Measurements from ENCODE around the gene NMUR1. TPM values are rescaled to one million over a fixed set of nuclear protein-coding genes. Genes with fewer than 3 reads are reported as not detected.
A peak's percentile ranks its signal among the peaks of the same experiment; 100 is the strongest.

NMUR1 gene
- total RNA-seq, 1 donor from 2014 or later: 1.1 TPM

GRCh38 chr2:231554327-231554726, 24.1 kb upstream of the NMUR1 start:
- DNase-seq (ENCODE audit: low spot score): no peak

DNA sequence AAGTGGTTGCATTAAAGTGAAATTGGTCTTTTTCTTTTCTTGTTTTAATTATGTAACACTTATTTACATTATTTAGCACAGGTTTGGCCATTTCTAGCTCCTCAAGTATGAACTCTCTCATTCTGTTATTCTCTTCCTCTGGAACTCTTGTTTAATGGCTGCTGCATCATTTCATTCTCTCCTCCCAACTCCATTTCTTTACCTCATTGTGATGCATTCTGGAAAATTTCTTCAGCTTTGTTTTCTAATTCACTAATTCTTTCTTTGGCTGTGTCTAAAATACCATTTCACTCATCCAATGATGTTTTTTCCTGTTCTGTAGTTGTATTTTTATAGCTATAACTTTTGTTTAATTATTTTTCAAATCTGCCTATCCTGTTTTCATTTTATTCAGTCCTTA, 22.5 kb upstream of the NMUR1 start:
- no peak for DNase-seq (ENCODE audit: low spot score)

- no peak for DNase-seq (ENCODE audit: low spot score)
These were observed 19.4 kb upstream of the NMUR1 start for GRCh38 chr2:231549446-231550239.

DNA sequence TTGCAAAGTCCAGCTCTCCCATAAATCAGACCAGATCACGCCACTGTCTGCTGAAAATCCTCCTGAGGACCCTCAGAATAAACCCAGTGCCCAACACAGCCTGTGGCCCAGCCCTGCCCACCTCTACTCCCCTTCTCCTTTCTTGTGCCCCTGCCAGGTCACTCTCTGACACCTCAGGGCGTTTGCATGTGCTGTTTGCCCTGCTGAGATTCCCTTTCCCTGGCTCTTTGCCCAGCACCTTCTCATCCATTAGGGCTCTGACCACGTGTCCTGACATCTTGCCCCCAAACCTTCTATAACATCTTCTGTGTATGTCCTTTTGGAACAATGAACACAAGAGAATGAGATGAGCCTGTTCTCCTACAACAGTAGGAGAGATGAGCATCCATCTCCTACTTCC, 18.5 kb upstream of the NMUR1 start:
- DNase-seq (ENCODE audit: low spot score): no peak

- no peak for DNase-seq (ENCODE audit: low spot score)
These were observed 17.3 kb upstream of the NMUR1 start for GRCh38 chr2:231547315-231548110.

GRCh38 chr2:231546014-231546715, 15.9 kb upstream of the NMUR1 start:
- DNase-seq (ENCODE audit: low spot score): no peak

DNA sequence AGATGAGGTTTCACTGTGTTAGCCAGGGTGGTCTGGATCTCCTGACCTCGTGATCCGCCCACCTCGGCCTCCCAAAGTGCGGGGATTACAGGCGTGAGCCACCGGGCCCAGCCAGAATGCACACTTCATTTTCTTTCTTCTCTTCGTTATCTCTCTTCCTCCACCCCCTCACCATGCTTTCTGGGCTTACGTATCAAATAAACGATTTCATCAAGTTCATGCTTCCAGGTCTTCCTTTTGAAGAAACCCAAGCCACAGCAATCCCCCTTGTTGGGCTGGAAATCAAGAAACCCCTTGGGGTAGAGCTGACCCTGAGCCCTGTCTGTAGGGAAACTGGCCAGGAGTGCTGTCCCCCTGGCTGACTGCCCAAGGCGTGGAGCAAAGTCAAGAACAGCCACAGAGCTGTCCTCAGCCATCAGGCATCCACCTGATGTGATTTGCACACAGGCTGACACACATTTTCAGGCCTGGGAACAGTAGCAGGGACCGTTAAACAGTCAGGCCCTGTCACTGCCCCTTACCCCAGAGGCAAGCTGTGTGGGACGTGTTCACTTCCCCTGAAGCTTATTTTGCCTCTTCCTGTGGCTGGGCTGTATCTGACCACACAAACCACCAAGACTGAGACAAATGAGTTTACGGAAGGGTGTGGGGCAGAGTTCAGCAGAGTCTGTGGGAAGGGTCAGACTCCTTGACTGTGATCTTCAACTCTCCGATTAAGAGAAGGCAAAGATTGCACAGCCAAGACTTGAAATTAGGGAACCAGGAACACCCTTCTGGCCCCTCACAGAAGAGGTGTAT, 15.1 kb upstream of the NMUR1 start:
- peak; percentile 46 for DNase-seq (ENCODE audit: low spot score)

DNA sequence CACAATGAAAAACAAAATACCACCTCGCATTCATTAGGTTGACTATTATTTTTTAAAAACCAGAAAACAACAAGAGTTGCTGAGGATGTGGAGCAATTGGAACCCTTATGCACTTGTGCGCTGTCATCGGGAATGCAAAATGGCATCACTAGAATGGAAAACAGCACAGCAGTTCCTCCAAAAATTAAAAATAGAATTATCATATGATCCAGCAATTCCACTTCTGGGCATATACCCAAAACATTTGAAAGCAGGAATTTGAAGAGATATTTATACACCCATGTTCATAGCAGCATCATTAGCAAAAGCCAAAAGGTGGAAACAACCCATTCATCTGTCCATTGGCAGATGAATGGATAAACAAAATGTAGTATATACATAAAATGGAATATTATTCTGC, 11.9 kb upstream of the NMUR1 start:
- DNase-seq (ENCODE audit: low spot score): no peak

DNA sequence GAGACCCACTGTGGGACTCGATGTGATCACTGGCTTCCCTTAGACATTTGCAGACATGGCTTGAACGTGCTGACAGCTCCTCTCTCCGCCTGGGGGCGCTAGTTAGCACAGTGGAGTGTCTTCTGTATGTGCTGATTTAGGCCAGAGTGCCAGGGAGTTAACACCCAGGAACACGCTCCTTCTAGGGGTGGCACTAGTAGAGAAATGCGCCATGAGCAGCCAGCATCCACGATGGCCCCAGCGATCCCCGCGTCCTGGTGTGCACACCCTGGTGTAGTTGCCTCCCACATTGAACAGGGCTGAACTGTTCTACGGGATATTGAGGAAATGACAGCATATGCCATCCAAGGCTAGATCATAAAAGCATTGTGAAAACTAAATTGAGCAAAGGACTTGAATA, 11.4 kb upstream of the NMUR1 start:
- DNase-seq (ENCODE audit: low spot score): no peak

DNA sequence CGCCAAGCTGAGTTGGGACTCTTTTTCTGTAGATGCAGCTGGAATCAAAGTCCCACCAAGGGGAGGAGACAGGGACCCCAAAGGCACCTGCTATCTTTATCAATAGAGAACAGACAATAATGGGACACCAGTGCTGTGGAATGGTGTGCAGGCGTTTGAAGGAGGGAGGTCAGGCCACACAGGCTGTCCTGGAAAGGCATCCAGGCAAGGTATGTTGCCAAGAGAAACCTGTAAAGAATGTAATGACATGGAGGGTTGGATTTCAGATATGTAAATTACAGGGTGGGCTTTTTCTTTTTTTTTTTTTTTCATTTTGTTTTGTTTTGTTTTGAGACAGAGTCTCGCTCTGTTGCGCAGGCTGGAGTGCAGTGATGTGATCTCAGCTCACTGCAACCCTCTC, 9.7 kb upstream of the NMUR1 start:
- no peak for DNase-seq (ENCODE audit: low spot score)

DNA sequence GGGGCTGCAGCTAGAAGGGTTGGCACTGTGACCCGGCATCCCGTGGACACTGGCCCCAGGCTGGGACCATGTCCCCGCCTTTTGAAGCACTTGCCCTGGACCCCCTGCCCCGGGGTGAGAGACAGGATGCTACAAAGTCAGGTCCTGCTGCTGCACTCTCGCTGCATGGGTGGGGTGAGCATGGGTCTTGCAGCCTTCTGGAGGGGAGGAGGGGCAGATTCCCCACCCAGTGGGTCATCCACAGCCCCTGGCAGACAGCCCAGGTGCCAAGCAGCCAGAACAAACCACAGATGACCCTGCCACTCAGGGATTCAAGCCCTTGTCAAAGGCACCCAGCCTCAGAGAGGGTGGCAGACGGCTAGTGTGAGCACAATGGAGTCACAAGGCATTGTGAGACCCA, 5.7 kb upstream of the NMUR1 start:
- DNase-seq (ENCODE audit: low spot score): no peak

GRCh38 chr2:231533777-231534125, 3.5 kb upstream of the NMUR1 start:
- DNase-seq (ENCODE audit: low spot score): no peak

- DNase-seq (ENCODE audit: low spot score): no peak
These were observed 3.0 kb upstream of the NMUR1 start for GRCh38 chr2:231533086-231533776.

DNA sequence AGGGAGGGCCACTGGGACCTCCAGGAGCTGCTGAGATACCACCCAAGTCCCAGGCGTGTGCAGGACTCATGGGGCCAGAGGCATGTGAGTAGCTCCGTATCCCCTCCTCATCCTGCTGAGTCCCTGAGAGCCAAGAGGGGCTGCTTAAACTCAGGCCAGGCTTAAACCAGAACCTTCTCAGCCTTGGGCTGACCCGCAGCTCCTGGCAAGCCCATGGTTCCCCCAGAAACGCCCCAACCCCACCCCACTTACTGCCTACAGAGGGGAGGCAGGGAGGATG, 2.5 kb upstream of the NMUR1 start:
- no peak for DNase-seq (ENCODE audit: low spot score)

DNA sequence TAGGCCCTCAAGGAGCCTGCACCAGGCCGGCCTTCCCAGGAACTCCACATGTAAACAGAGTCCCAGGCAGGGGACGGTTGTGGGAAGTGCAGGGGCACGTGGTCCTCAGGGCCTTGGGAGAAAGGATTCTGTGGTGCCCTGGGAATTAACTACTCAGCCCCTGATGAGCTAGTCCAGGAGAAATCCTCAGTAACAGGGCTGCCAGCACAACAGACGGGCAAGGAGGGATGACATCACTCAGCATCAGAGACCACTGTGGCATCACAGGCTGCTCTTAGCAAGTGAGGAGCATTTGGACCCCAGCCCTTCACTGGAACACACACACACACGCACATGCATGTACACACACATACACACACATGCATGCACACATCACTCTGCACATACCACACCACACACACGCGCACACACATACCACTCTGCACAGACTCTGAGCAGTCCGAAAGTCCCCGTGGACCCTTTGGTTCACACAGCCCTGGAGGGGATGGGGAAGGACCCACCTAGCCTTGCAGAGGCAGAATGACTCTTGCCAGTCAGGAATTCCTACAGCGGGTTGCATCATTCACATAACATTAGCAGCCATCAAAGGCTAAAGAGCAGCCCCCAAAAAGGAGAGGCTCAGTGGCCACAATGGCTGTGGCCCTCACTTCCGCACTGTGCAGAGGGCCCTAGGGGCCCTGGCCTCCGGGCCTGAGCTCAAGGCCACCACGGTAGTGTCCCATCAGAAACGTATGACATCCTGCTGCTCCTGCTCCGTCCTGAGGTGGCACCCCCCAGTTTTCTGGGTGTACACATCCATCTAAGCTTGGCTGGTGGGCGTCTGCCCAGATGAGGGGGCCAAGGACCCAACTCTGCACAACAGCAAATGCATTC, 1.9 kb upstream of the NMUR1 start:
- DNase-seq (ENCODE audit: low spot score): no peak

GRCh38 chr2:231531466-231531865, 1.2 kb upstream of the NMUR1 start:
- DNase-seq (ENCODE audit: low spot score): no peak

GRCh38 chr2:231528636-231529030, 1.6 kb downstream of the NMUR1 start:
- DNase-seq (ENCODE audit: low spot score): no peak

GRCh38 chr2:231527955-231528635, 2.1 kb downstream of the NMUR1 start:
- DNase-seq (ENCODE audit: low spot score): no peak

DNA sequence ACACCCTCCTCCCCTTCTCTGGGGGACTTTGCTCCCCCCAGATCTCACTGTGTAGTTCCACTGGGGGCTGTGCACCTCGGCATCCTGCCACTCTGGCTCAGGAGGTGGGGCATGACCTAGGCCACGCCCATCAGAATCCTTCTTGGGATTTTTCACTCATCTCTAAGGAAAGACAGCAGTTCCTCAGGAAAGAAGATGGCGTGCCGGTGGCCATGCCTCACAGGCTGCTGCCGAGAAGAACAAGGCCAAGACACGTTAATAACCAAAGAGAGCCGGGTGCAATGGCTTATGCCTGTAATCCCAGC, 3.2 kb downstream of the NMUR1 start:
- no peak for DNase-seq (ENCODE audit: low spot score)
